ENCODE results near the gene DPY30. TPM values are rescaled to one million over a fixed set of nuclear protein-coding genes. Genes with fewer than 3 reads are reported as not detected.
A peak's percentile ranks its signal among the peaks of the same experiment; 100 is the strongest.
"Not testable (repeated sequence)": the region's sequence is repeated elsewhere in the genome, so short reads cannot be mapped to it uniquely, and the experiment has no call there.

DPY30 gene
- total RNA-seq, 1 donor from 2014 or later = 100 TPM

- no peak overlapping the region for H3K4me3 ChIP-seq (ENCODE audit: low read depth, low read length)
- TF ChIP-seq, protein P1, sequence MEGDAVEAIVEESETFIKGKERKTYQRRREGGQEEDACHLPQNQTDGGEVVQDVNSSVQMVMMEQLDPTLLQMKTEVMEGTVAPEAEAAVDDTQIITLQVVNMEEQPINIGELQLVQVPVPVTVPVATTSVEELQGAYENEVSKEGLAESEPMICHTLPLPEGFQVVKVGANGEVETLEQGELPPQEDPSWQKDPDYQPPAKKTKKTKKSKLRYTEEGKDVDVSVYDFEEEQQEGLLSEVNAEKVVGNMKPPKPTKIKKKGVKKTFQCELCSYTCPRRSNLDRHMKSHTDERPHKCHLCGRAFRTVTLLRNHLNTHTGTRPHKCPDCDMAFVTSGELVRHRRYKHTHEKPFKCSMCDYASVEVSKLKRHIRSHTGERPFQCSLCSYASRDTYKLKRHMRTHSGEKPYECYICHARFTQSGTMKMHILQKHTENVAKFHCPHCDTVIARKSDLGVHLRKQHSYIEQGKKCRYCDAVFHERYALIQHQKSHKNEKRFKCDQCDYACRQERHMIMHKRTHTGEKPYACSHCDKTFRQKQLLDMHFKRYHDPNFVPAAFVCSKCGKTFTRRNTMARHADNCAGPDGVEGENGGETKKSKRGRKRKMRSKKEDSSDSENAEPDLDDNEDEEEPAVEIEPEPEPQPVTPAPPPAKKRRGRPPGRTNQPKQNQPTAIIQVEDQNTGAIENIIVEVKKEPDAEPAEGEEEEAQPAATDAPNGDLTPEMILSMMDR (conservative IDR thresholded peaks at IDR 0.05; ENCODE audit: low read depth, low read length) = no peak
- no peak for DNase-seq (ENCODE audit: low read depth)
Observed at GRCh38 chr2:32012872-32013271, 26.7 kb downstream of the DPY30 start.

DNA sequence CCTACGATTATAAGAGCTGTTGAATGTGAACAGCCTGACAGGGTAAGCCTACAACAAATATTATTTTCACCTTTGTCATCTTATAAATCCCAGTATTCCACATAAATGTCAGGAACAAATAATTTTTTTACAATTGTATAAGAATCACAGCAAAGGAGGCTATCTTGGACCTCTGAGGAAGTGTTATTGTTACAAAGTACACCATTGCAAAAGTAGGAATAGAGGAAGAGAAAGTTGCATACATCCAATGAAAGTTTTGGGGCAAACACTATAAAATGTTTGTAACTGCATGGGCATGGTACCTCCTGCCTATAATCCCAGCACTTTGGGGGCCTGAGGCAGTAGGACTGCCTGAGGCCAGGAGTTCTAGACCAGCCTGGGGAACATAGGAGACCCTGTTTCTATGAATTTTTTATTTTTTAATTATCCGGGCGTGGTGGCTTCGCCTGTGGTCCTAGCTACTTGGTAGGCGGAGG, 28.1 kb downstream of the DPY30 start:
- TF ChIP-seq, protein P1 (conservative IDR thresholded peaks at IDR 0.05; ENCODE audit: low read depth, low read length) = no peak
- no peak for DNase-seq (ENCODE audit: low read depth)
- H3K4me3 ChIP-seq (ENCODE audit: low read depth, low read length) = peak overlapping the region; percentile 72

DNA sequence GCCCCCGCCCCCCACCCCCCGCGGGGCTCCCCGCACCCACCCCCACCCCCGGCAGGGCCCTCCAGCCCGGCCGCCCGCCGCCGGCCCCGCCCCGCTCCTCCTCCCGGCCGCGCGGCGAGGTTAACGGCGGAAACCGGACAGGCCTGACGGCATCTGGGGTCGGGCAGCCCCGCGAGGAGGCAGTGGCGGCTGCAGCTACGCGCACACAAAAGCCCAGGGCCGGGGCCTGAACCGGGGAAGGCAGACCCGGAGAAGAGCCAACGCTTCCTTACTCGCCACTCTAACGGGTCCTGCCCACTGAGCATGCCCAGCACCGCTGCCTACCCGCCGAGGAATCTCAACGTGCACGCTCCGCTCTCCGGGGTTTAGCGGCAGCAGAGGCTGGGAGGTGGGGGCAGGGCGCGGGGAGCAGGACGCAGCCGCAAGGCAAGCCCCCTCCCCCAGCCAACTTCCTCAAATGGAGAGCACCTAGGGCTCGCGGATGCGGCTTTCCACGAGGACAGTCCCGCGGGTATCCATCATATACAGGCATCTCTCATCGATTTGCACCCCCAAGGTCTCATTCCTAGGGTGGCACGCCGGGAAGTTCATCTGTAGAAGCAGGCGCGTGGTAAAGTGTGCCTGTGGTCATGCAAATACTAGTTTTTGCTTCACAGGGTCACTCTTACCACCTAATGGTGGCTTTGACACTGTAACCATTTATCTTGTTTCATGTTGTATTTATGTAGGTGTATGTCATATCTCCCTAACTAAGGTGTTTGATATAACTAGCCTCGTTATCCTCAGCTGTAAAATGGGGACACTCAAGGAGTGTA, 28.7 kb downstream of the DPY30 start, which contains the start of gene MEMO1:
TSS of gene MEMO1 (minus strand) at position 339 of the 815 bp plus-strand sequence. CDS start 761 bp downstream, outside the sequence.
- TF ChIP-seq, protein P1 (conservative IDR thresholded peaks at IDR 0.05; ENCODE audit: low read depth, low read length) = no peak
- DNase-seq (ENCODE audit: low read depth) = peak; percentile 47
- peak within 1 kb of the TSS; percentile 91 for H3K4me3 ChIP-seq (ENCODE audit: low read depth, low read length)

GRCh38 chr2:32010280-32010669, 29.3 kb downstream of the DPY30 start:
- DNase-seq (ENCODE audit: low read depth) = not testable (repeated sequence)
- H3K4me3 ChIP-seq (ENCODE audit: low read depth, low read length) = peak overlapping the region; percentile 42

GRCh38 chr2:32009516-32010256, 29.9 kb downstream of the DPY30 start:
- H3K4me3 ChIP-seq (ENCODE audit: low read depth, low read length) = peak overlapping the region; percentile 91
- TF ChIP-seq, protein P1 (conservative IDR thresholded peaks at IDR 0.05; ENCODE audit: low read depth, low read length) = no peak
- no peak for DNase-seq (ENCODE audit: low read depth)

DNA sequence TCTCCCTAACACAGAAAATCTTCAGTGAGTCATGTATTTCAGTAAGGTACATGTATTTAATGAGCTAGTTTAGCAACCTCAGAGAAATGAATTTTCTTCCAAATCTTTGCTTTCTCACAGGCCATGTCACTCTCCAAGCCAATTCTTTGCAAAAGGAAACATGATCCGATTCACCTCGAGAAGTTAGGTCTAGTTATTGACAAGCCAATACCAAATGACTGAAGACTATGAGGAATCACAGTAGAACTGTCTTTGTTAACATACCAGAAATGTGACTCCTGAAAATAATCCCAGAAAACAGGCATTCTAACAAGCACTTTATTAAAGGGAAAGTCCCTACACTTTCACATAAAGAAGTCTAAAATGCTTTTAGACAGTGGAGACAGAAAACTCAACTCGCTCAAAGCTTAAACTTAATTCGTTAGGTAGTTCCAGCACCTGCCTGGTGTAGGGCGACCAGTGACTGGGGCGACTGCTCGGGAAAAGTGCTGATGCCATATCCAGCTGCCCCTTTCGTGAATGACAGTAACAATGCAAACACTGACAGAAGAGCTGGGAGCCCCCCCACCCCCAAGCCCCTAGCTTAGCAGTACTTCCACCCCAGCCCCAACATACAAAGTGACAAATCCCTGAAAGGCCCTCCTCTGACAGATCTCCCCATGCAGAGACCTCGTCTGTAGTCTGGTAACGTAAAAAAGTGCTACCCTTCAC, 30.6 kb downstream of the DPY30 start:
- DNase-seq (ENCODE audit: low read depth) = no peak
- peak overlapping the region; percentile 91 for H3K4me3 ChIP-seq (ENCODE audit: low read depth, low read length)
- TF ChIP-seq, protein P1 (conservative IDR thresholded peaks at IDR 0.05; ENCODE audit: low read depth, low read length) = no peak

DNA sequence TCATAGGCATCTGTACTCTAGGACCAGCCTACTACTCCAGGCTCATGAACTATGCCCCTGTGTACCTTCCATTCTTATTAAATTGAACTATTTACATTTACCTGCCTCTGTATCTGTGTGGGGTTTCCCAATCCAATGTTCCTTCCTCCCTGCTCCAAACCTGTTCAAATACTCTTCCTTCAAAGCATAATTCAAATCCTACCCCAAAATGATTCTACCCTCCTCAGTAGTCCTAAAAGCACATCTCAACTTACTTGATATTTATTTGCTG, 32.5 kb downstream of the DPY30 start:
- DNase-seq (ENCODE audit: low read depth) = no peak
- TF ChIP-seq, protein P1 (conservative IDR thresholded peaks at IDR 0.05; ENCODE audit: low read depth, low read length) = no peak
- no peak overlapping the region for H3K4me3 ChIP-seq (ENCODE audit: low read depth, low read length)
